ENCODE results near the gene KRTAP10-5. TPM values are rescaled to one million over a fixed set of nuclear protein-coding genes. Genes with fewer than 3 reads are reported as not detected.
"Not testable (repeated sequence)": the region's sequence is repeated elsewhere in the genome, so short reads cannot be mapped to it uniquely, and the experiment has no call there.

Gene KRTAP10-5
- total RNA-seq, 1 donor from 2014 or later = not detected

- Mint-ChIP-seq H3K4me3 (no peak within 1 kb of the TSS), H3K9me3 (peaks cover 23% of the 10 kb centered on the region)
Observed at GRCh38 chr21:44551340-44551961, 29.0 kb downstream of the KRTAP10-5 start, which contains the start of gene KRTAP10-2. TSS of gene KRTAP10-2 (minus strand) at chr21:44551505. CDS start at chr21:44551458, 47 bp downstream.

GRCh38 chr21:44550807-44551206, 29.6 kb downstream of the KRTAP10-5 start:
- Mint-ChIP-seq H3K4me3 (no peak overlapping the region), H3K27me3 (ENCODE audit: low read depth) (no peaks in the 10 kb centered on the region), H3K27ac (no peak overlapping the region), H3K9me3 (peaks cover 24% of the 10 kb centered on the region), H3K36me3 (peaks cover 7% of the 10 kb centered on the region), H3K4me1 (peaks cover 35% of the 10 kb centered on the region)
- no peak for TF ChIP-seq CTCF (IDR thresholded peaks at IDR 0.05; ENCODE audit: unreplicated experiment)
- DNase-seq (ENCODE audit: low spot score in 2 of 2, unreplicated experiment in 2 of 2) = no peak

More at GRCh38 chr21:44551340-44551961, 29.0 kb downstream of the KRTAP10-5 start, which contains the start of gene KRTAP10-2:
- peak in 1 of 2 experiments; percentile 34 for DNase-seq (ENCODE audit: low spot score in 2 of 2, unreplicated experiment in 2 of 2)
- Mint-ChIP-seq H3K4me1 (peaks cover 35% of the 10 kb centered on the region), H3K27me3 (ENCODE audit: low read depth) (no peaks in the 10 kb centered on the region), H3K27ac (peak within 1 kb of the TSS; percentile 59), H3K36me3 (peaks cover 7% of the 10 kb centered on the region)
- TF ChIP-seq CTCF (IDR thresholded peaks at IDR 0.05; ENCODE audit: unreplicated experiment) = no peak

- not testable (repeated sequence) for H3K27me3 Mint-ChIP-seq (ENCODE audit: low read depth); H3K4me3 Mint-ChIP-seq; H3K36me3 Mint-ChIP-seq; H3K27ac Mint-ChIP-seq
- Mint-ChIP-seq H3K4me1 (peaks cover 35% of the 10 kb centered on the region), H3K9me3 (peaks cover 29% of the 10 kb centered on the region)
- peak in 1 of 2 experiments; percentile 36 for DNase-seq (ENCODE audit: low spot score in 2 of 2, unreplicated experiment in 2 of 2)
Observed at GRCh38 chr21:44550285-44550684, 30.1 kb downstream of the KRTAP10-5 start.

- Mint-ChIP-seq H3K9me3 (peaks cover 29% of the 10 kb centered on the region), H3K4me1 (peaks cover 35% of the 10 kb centered on the region), H3K36me3 (peaks cover 9% of the 10 kb centered on the region)
Observed at GRCh38 chr21:44549525-44550211, 30.7 kb downstream of the KRTAP10-5 start.

GRCh38 chr21:44548922-44549321, 31.5 kb downstream of the KRTAP10-5 start:
- peak overlapping the region; percentile 92 for H3K27ac Mint-ChIP-seq
- peaks cover 35% of the 10 kb centered on the region for H3K4me1 Mint-ChIP-seq
- no peak for TF ChIP-seq CTCF (IDR thresholded peaks at IDR 0.05; ENCODE audit: unreplicated experiment)
- H3K9me3 Mint-ChIP-seq = peaks cover 29% of the 10 kb centered on the region
- no peaks in the 10 kb centered on the region for H3K27me3 Mint-ChIP-seq (ENCODE audit: low read depth)
- DNase-seq (ENCODE audit: low spot score in 2 of 2, unreplicated experiment in 2 of 2) = no peak
- peaks cover 9% of the 10 kb centered on the region for H3K36me3 Mint-ChIP-seq
- no peak overlapping the region for H3K4me3 Mint-ChIP-seq

More at GRCh38 chr21:44549525-44550211, 30.7 kb downstream of the KRTAP10-5 start:
- H3K4me3 Mint-ChIP-seq = no peak overlapping the region
- no peak for DNase-seq (ENCODE audit: low spot score in 2 of 2, unreplicated experiment in 2 of 2)
- no peak for TF ChIP-seq CTCF (IDR thresholded peaks at IDR 0.05; ENCODE audit: unreplicated experiment)
- no peaks in the 10 kb centered on the region for H3K27me3 Mint-ChIP-seq (ENCODE audit: low read depth)
- H3K27ac Mint-ChIP-seq = peak overlapping the region; percentile 92

GRCh38 chr21:44548381-44548780, 32.0 kb downstream of the KRTAP10-5 start:
- Mint-ChIP-seq H3K27ac (peak overlapping the region; percentile 92), H3K36me3 (peaks cover 9% of the 10 kb centered on the region), H3K4me3 (no peak overlapping the region), H3K9me3 (peaks cover 23% of the 10 kb centered on the region), H3K27me3 (ENCODE audit: low read depth) (no peaks in the 10 kb centered on the region), H3K4me1 (peaks cover 35% of the 10 kb centered on the region)
- DNase-seq (ENCODE audit: low spot score in 2 of 2, unreplicated experiment in 2 of 2) = no peak
- no peak for TF ChIP-seq CTCF (IDR thresholded peaks at IDR 0.05; ENCODE audit: unreplicated experiment)

Measured in mesothelial cell of epicardium (in vitro differentiated cells).